ENCODE measurements around the gene CPA5. TPM values are rescaled to one million over a fixed set of nuclear protein-coding genes. Genes with fewer than 3 reads are reported as not detected.

CPA5 gene
- total RNA-seq, 1 donor from 2014 or later, result not detected

DNA sequence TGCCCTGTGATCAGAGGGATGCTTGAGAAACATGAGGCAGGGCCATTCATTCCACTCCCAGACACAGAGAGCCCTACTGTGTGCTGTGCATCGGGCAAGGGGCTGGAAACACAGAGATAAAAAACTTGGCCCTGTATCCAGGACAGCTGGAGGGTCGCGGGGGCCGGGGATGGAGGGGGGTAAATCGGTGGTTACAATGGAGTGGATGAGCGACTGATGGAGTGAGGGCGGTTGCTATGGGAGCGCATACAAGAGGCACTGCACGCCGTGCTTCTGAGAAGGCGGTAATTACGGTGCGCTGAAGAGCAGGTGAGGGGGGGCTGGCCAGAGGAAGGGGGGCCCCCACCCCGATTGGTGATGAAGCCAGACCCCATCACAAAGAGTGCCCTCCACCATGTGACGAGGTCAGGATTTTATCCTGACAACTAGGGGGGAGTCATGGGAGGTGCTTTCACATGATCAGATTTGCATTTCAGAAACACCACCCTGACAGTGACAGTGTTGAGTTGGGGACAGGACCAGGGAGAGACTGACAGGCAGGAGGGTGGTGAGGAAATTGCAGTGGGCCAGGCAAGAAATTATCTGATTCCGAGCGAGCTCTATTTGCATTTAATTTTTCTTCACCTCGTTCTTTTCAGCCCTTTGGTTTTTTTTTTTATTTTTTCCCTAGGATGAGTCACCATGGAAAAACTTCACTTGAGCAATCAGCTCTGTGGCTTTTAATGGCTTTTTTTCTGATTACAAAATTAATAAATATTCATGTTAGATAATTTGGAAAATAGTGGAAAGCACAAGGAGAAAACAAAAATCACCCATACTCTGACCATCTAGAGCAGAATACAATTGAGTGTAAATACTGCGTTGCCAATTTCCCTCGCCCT lies 7.8 kb downstream of the CPA5 start:
- Mint-ChIP-seq H3K4me3 (ENCODE audit: unreplicated experiment) (no peak overlapping the region), H3K9me3 (ENCODE audit: unreplicated experiment) (peaks cover 2% of the 10 kb centered on the region), H3K36me3 (ENCODE audit: unreplicated experiment) (no peaks in the 10 kb centered on the region), H3K4me1 (ENCODE audit: low read depth, unreplicated experiment) (peaks cover 33% of the 10 kb centered on the region), H3K27me3 (ENCODE audit: unreplicated experiment) (peaks cover 5% of the 10 kb centered on the region), H3K27ac (ENCODE audit: unreplicated experiment) (peak overlapping the region; percentile 38)
- no peak for DNase-seq
- TF ChIP-seq, protein P1, sequence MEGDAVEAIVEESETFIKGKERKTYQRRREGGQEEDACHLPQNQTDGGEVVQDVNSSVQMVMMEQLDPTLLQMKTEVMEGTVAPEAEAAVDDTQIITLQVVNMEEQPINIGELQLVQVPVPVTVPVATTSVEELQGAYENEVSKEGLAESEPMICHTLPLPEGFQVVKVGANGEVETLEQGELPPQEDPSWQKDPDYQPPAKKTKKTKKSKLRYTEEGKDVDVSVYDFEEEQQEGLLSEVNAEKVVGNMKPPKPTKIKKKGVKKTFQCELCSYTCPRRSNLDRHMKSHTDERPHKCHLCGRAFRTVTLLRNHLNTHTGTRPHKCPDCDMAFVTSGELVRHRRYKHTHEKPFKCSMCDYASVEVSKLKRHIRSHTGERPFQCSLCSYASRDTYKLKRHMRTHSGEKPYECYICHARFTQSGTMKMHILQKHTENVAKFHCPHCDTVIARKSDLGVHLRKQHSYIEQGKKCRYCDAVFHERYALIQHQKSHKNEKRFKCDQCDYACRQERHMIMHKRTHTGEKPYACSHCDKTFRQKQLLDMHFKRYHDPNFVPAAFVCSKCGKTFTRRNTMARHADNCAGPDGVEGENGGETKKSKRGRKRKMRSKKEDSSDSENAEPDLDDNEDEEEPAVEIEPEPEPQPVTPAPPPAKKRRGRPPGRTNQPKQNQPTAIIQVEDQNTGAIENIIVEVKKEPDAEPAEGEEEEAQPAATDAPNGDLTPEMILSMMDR (IDR thresholded peaks at IDR 0.05; ENCODE audit: partially characterized antibody, unreplicated experiment), result no peak

DNA sequence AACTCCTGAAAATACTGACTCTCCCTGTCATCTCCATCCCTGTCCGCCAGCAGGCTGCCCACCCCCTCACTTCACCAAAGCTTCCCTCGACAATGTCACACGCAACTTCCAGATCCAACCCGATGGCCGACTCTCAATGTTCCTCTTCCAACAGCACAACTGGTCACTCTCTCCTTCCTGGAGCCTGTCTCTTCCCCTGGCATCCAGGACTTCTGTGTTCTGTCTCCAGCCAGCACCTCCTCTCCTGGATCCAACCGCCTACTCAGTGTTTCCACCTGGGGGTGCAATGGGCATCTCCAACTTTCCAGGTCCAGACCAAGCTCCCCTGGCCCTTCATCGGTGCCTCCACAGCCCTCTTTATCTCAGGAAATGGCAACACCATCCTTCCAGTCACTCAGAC lies 8.6 kb downstream of the CPA5 start:
- no peak overlapping the region for H3K27ac Mint-ChIP-seq (ENCODE audit: unreplicated experiment)
- H3K36me3 Mint-ChIP-seq (ENCODE audit: unreplicated experiment), result no peaks in the 10 kb centered on the region

DNA sequence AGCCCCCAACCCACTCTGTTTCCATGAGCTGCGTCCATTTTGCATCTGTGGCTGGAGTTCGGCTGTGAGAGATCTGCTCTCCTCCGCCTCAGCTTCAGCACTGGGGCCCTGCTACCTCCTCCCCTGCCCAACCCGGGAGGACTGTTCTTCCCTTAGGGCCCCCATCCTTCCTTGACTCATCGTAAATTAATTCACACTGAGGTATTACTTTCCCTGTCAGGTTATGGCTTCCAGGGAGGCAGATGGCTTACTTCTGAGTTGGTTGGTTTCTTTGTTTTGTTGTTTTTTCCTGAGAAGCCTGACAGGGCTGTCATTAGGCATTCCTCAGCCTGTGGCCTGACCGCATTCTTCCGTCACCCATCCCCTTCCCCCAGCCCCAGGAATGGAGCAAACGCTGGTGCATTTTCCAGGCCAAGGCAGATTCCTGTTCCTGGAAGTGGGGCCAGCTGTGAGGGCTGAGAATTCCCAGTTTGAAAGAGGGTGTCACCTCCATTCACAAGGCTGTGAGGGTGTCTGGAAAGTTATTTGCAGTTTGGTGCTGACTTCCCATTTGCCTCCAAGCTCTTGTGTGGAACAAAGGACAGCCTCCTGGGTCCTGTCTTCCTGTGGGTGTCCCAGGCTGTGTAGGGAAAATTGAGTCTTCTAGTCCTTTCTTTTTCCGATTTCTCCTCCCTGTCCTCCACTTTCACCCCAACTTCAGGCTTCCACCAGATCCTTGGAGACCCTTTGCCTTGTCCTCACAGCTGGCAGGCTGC lies 11.7 kb downstream of the CPA5 start:
- no peak for DNase-seq
- Mint-ChIP-seq H3K27ac (ENCODE audit: unreplicated experiment) (no peak overlapping the region), H3K36me3 (ENCODE audit: unreplicated experiment) (peaks cover 16% of the 10 kb centered on the region), H3K4me1 (ENCODE audit: low read depth, unreplicated experiment) (peaks cover 18% of the 10 kb centered on the region), H3K4me3 (ENCODE audit: unreplicated experiment) (no peak overlapping the region), H3K9me3 (ENCODE audit: unreplicated experiment) (peaks cover 3% of the 10 kb centered on the region), H3K27me3 (ENCODE audit: unreplicated experiment) (peaks cover 4% of the 10 kb centered on the region)
- TF ChIP-seq, protein P1 (IDR thresholded peaks at IDR 0.05; ENCODE audit: partially characterized antibody, unreplicated experiment), result no peak

More for the DNA sequence above, 8.6 kb downstream of the CPA5 start:
- TF ChIP-seq, protein P1 (IDR thresholded peaks at IDR 0.05; ENCODE audit: partially characterized antibody, unreplicated experiment), result no peak
- H3K9me3 Mint-ChIP-seq (ENCODE audit: unreplicated experiment), result peaks cover 2% of the 10 kb centered on the region
- H3K4me1 Mint-ChIP-seq (ENCODE audit: low read depth, unreplicated experiment), result peaks cover 33% of the 10 kb centered on the region
- H3K4me3 Mint-ChIP-seq (ENCODE audit: unreplicated experiment), result no peak overlapping the region
- H3K27me3 Mint-ChIP-seq (ENCODE audit: unreplicated experiment), result peaks cover 5% of the 10 kb centered on the region
- no peak for DNase-seq

DNA sequence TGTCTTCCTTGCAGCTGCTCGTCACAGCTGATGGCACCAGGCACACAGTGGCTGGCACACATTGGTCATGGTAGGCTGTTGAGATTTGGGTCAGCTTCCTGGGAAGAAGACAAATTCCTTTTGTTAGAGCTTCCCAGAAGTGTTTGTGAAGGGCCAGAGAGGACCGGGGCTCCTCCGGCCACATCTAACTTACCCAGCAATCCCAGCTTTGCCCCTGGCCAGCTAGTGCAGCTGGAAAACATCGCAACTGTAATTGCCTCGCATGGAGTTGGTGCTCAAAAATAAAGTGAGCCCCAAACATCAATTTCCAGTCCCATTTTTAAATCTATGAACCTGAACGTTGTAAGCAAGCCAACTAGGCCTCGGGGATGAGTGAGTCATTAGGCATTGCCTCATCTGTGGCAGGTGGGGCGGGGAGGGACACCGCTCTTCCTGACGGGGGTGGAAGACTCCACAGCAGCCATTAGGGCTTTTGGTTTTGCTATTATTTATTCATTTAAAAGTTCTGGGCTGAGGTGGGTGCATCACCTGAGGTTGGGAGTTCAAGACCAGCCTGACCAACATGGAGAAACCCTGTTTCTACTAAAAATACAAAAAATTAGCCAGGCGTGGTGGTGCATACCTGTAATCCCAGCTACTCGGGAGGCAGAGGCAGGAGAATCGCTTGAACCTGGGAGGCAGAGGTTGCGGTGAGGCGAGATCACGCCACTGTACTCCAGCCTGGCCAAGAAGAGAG lies 12.4 kb downstream of the CPA5 start:
- Mint-ChIP-seq H3K27ac (ENCODE audit: unreplicated experiment) (no peak overlapping the region), H3K9me3 (ENCODE audit: unreplicated experiment) (peaks cover 3% of the 10 kb centered on the region), H3K4me3 (ENCODE audit: unreplicated experiment) (no peak overlapping the region), H3K4me1 (ENCODE audit: low read depth, unreplicated experiment) (peaks cover 11% of the 10 kb centered on the region), H3K36me3 (ENCODE audit: unreplicated experiment) (peaks cover 16% of the 10 kb centered on the region), H3K27me3 (ENCODE audit: unreplicated experiment) (peaks cover 2% of the 10 kb centered on the region)
- TF ChIP-seq, protein P1 (IDR thresholded peaks at IDR 0.05; ENCODE audit: partially characterized antibody, unreplicated experiment), result no peak
- DNase-seq, result no peak
